Embryonic facial prominence (tissue), 1 donor: ENCODE measurements around the gene ENTREP3.
"Not testable (repeated sequence)": the region's sequence is repeated elsewhere in the genome, so short reads cannot be mapped to it uniquely, and the experiment has no call there.

Experiments used
- DNase-seq: peaks from one replicate; pipeline ENCODE4 v3.0.0-alpha.2; 2016; ENCODE audit errors: extremely low spot score

Gene ENTREP3, protein sequence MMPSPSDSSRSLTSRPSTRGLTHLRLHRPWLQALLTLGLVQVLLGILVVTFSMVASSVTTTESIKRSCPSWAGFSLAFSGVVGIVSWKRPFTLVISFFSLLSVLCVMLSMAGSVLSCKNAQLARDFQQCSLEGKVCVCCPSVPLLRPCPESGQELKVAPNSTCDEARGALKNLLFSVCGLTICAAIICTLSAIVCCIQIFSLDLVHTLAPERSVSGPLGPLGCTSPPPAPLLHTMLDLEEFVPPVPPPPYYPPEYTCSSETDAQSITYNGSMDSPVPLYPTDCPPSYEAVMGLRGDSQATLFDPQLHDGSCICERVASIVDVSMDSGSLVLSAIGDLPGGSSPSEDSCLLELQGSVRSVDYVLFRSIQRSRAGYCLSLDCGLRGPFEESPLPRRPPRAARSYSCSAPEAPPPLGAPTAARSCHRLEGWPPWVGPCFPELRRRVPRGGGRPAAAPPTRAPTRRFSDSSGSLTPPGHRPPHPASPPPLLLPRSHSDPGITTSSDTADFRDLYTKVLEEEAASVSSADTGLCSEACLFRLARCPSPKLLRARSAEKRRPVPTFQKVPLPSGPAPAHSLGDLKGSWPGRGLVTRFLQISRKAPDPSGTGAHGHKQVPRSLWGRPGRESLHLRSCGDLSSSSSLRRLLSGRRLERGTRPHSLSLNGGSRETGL

DNA sequence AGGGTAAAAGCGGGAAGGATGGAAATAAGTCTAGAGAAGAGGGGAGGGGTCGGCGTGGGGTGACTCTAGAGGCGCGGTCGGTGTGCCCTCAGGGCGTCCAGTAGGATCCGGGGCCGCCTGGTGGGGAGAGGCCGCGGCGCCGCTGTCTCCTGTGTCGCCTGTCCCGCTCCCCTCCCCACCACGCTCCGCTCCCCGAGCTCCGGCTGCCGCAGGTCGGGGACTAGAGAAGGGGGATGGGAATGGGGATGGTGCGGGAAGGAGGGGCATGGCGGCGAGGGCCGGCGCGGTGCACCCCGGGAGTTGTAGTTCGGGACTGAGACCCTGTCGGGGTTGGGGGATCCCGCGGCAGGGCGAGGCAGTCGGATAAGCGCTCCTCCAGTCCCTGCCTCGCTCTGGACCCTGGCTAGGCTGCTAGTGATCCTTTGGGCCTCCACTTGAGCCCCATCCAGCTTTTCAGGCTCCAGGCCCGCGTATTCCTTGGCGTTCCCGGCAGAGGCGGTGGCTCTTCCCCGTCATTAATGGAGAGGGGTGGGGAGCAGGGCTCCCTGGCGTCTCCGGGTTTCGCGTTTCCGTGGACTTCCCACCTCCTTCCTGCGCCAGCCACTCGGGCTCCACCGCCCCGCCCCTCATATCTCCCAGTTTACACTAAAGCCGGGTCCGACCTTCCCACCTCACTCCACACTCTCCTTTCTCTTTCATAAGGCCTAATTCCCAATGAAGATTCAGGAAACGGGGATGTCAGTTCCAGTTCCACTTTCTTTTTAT, at the start of gene ENTREP3:
Gene ENTREP3 (minus strand): TSS at position 241 of the 765 bp plus-strand sequence. CDS start 606 bp downstream, outside the sequence.
- peak; percentile 73 for DNase-seq

GRCh38 chr1:155304558-155305063, 49.3 kb upstream of the ENTREP3 start:
- DNase-seq: no peak

DNA sequence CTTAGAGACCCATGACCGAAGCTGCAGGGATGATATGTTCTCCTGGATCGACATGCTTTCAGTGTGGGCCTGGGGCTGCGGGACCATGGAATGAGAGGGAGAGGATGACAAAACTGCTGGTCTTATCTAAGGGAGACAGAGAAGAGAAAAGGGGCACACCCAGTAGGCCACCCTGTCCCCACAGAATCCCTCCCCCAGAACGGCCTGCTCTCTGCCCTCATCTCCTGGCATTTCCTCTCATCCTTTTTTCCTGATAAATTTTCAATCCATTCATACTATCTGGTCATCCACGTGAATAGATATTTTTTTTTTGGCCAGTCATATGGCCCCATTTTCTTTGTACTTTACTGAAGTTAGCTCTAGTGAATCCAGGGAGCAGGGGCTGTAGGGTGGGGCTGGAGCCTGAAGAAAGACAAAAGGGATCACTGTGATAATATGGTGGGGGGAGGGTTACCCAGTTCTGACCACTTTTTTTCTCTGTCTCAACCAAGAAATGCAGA, 46.1 kb upstream of the ENTREP3 start, which contains the start of gene PKLR:
Gene PKLR (minus strand): TSS at position 97 of the 500 bp plus-strand sequence. CDS start 43 bp downstream, at position 54.
- no peak for DNase-seq

GRCh38 chr1:155300553-155301329, 45.5 kb upstream of the ENTREP3 start:
- DNase-seq: no peak

DNA sequence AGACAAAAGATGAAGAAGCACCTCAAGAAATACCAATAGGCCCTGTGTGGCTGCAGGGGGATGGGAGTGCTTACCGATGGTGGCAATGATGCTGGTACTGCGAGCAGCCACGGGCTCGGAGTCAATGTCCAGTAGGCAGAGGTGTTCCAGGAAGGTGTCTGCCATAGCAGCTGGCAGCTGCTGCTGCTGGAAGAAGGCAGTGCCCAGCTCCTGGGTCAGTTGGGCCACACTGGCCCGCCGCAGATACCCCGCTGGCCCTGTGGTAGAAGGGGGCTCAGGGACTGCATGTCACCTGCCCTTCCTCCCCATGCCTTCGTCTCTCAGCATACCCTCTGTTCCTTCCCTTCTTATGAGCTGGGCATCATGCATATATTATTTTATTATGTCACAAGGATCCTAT, 44.7 kb upstream of the ENTREP3 start:
- DNase-seq: no peak

DNA sequence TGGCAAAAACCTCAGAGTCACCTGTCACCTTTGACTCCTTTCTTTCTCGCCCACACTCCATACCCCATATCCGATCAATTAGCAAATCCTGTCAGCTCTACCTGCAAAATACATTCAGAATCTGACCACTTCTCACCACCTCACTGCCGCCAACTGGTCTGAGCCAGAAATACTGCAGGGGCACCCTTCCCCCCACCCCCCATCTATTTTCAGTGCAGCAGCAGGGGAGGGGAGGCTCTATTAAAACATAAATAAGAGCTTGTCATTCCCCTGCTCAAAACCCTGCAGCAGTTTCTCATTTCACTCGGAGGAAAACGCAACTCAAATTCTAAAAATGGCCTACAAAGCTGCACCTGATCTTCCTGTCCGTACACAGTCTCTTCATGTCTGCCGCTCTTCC, 42.1 kb upstream of the ENTREP3 start:
- no peak for DNase-seq

GRCh38 chr1:155296661-155297060, 41.4 kb upstream of the ENTREP3 start:
- DNase-seq: no peak

DNA sequence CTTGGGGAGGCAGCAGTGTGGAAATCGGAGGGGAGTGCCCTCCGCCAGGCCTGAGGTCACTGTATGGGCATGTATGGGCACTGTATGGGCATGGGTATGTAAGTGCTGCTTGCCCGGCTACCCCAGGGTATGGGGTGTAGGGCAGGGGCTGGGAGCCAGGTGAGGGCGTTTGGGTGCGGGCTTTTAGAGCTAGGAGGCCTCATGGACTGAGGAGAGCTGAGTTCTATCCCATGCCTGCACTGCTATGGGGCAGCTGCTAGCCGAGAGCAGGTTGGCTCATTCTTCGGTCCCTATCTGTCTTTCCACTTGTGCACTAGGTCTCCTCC, 40.6 kb upstream of the ENTREP3 start:
- DNase-seq: no peak

- no peak for DNase-seq
These were observed 40.1 kb upstream of the ENTREP3 start for GRCh38 chr1:155295183-155295941.

GRCh38 chr1:155294520-155295182, 39.4 kb upstream of the ENTREP3 start:
- no peak for DNase-seq

DNA sequence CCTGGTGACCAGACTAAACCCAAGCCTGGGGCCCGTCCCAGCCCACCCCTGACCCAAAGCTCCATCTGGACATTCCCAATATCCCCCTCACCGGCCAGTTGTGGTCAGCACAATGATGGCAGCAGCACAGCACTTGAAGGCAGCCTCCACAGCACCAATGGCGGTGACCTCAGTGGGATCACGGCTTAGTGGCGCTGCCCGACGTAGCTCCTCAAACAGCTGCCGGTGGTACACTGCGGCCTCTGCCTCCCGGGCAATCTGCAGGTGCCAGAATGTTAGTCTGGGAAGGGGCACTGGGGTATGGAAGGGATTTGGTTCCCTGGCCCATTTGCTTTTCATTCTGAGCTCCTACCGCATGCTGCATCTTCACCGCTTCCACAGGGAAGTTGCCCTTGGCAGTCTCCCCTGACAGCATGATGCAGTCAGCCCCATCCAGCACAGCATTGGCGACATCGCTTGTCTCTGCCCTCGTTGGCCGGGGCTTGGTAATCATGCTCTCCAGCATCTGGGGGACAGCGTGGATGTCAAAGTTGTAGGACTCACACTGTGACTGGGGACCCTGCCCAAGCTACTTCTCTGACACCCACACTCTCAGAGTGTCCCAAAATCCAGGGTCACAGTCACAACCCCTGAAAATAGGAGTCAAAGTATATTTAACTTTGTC, 37.9 kb upstream of the ENTREP3 start:
- no peak for DNase-seq

- not testable (repeated sequence) for DNase-seq
These were observed 35.7 kb upstream of the ENTREP3 start for GRCh38 chr1:155291006-155291405.

GRCh38 chr1:155287987-155288543, 32.8 kb upstream of the ENTREP3 start:
- DNase-seq: no peak

DNA sequence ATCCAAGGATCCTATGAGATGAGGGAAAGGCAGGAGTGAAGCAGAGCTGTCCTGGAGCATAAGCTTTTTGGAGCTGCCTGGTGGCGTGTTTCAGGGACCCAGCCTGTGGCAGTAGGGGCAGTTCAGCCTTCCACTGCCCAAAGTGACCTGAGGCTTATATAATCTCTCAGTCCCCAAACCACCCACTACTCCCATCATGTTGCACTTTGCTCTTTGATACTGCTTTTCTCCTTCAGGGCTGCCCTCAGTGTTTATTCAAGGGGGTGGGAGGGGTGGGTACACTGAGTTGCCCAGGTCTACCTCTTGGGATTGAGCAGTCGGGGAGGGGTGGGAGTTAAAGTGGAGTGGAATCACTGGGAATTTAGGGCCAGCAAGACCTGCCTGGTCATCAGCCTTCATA, 31.3 kb upstream of the ENTREP3 start:
- DNase-seq: no peak

DNA sequence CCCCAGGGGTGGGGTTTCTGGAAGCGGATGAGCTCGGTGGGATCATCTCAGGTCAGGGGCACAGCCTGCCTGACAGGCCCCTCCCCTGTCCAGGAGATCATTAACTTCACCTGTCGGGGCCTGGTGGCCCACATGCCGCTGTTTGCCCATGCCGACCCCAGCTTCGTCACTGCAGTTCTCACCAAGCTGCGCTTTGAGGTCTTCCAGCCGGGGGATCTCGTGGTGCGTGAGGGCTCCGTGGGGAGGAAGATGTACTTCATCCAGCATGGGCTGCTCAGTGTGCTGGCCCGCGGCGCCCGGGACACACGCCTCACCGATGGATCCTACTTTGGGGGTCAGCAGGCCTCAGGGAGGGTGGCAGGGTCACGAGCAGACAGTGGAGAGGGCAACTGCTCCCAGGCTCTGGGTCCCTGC, 30.4 kb upstream of the ENTREP3 start:
- DNase-seq: no peak

GRCh38 chr1:155285063-155285462, 29.8 kb upstream of the ENTREP3 start:
- DNase-seq: no peak

DNA sequence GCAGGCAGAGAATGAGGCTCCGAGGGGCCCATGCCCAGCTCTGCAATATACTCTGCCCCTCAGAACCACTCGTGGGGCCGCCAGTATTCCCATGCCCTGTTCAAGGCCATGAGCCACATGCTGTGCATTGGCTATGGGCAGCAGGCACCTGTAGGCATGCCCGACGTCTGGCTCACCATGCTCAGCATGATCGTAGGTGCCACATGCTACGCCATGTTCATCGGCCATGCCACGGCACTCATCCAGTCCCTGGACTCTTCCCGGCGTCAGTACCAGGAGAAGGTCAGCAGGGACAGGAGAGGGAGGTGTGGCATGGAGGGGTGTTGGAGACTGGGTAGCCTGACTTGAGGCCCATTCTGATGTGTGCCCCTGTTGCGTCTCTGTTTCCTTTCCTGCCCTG, 29.2 kb upstream of the ENTREP3 start:
- no peak for DNase-seq

- DNase-seq: no peak
These were observed 27.3 kb upstream of the ENTREP3 start for GRCh38 chr1:155282488-155283091.

GRCh38 chr1:155279268-155279667, 24.0 kb upstream of the ENTREP3 start:
- DNase-seq: no peak
